WTC11 (cell line): ENCODE data around the gene COL5A2. TPM values are rescaled to one million over a fixed set of nuclear protein-coding genes. Genes with fewer than 3 reads are reported as not detected.

ENCODE experiments used
- ATAC-seq: fragments of 200-7000 bp; cut with Tn5 transposase; 2 replicates; pipeline ENCODE4 v1.10.0; 2021; ENCODE audit warnings: mild to moderate bottlenecking, moderate library complexity
- CTCF ChIA-PET: fragments of 300-600 bp; sonication (Branson Sonifier 250); formaldehyde crosslinking; loops from one replicate; lab custom pipeline; 2021; ENCODE audit warnings: antibody characterized with exemption; lab: Charles Lee
- POLR2A ChIA-PET: fragments of 350-600 bp; sonication (Branson Sonifier 250); formaldehyde crosslinking; loops from one replicate; lab custom pipeline; 2021; ENCODE audit warnings: antibody characterized with exemption; lab: Charles Lee
- DNase-seq: peaks from one replicate; pipeline ENCODE4 v3.0.0; 2021; ENCODE audit warnings: low spot score
- H3K27ac Mint-ChIP-seq: 2 replicates; pipeline ENCODE4 v1.8.0; 2021; ENCODE audit warnings: mixed read lengths
- H3K27me3 Mint-ChIP-seq: 2 replicates; pipeline ENCODE4 v1.8.0; 2021; ENCODE audit warnings: low read depth, mild to moderate bottlenecking, moderate library complexity, mixed read lengths
- H3K36me3 Mint-ChIP-seq: 2 replicates; pipeline ENCODE4 v1.8.0; 2021; ENCODE audit warnings: mixed read lengths
- H3K4me1 Mint-ChIP-seq: 2 replicates; pipeline ENCODE4 v1.8.0; 2022; ENCODE audit warnings: mixed read lengths
- H3K4me3 Mint-ChIP-seq: 2 replicates; pipeline ENCODE4 v1.8.0; 2021; ENCODE audit warnings: mild to moderate bottlenecking, moderate library complexity, mixed read lengths
- H3K9me3 Mint-ChIP-seq: 2 replicates; pipeline ENCODE4 v1.8.0; 2021; ENCODE audit warnings: mixed read lengths
- ATF2 ChIP-seq: sonication (generic); formaldehyde crosslinking; IDR thresholded peaks from 2 replicates; pipeline ENCODE4 v1.8.1; 2022; ENCODE audit warnings: low read depth, missing genetic modification reagents, borderline replicate concordance
- CBFB ChIP-seq: sonication (generic); formaldehyde crosslinking; IDR thresholded peaks from 2 replicates; pipeline ENCODE4 v1.8.1; 2022; ENCODE audit warnings: mild to moderate bottlenecking, low read depth, missing genetic modification reagents
- E2F1 ChIP-seq: sonication (generic); formaldehyde crosslinking; IDR thresholded peaks from 2 replicates; pipeline ENCODE4 v1.8.0; 2022; ENCODE audit warnings: mild to moderate bottlenecking, missing genetic modification reagents
- HMGXB4 ChIP-seq: sonication (generic); formaldehyde crosslinking; IDR thresholded peaks from 2 replicates; pipeline ENCODE4 v1.8.1; 2023; ENCODE audit warnings: mild to moderate bottlenecking, moderate library complexity, missing genetic modification reagents
- KAT7 ChIP-seq: sonication (generic); formaldehyde crosslinking; IDR thresholded peaks from 2 replicates; pipeline ENCODE4 v1.8.1; 2023; ENCODE audit warnings: missing genetic modification reagents, mild to moderate bottlenecking, borderline replicate concordance
- MAX ChIP-seq: sonication (generic); formaldehyde crosslinking; IDR thresholded peaks from 2 replicates; pipeline ENCODE4 v1.8.0; 2022; ENCODE audit warnings: mild to moderate bottlenecking, missing genetic modification reagents
- MLX ChIP-seq: sonication (generic); formaldehyde crosslinking; IDR thresholded peaks from 2 replicates; pipeline ENCODE4 v1.8.1; 2023; ENCODE audit warnings: mild to moderate bottlenecking, missing genetic modification reagents, moderate library complexity
- NR3C1 ChIP-seq: sonication (generic); formaldehyde crosslinking; conservative IDR thresholded peaks from 2 replicates; pipeline ENCODE4 v1.8.1; 2023; ENCODE audit warnings: low read depth, mild to moderate bottlenecking, missing genetic modification reagents
- PREB ChIP-seq: sonication (generic); formaldehyde crosslinking; IDR thresholded peaks from 2 replicates; pipeline ENCODE4 v1.8.1; 2022; ENCODE audit warnings: mild to moderate bottlenecking, missing genetic modification reagents, moderate library complexity, borderline replicate concordance
- SMAD3 ChIP-seq: sonication (generic); formaldehyde crosslinking; IDR thresholded peaks from 2 replicates; pipeline ENCODE4 v1.8.0; 2022; ENCODE audit warnings: missing genetic modification reagents, mild to moderate bottlenecking, borderline replicate concordance
- SOX15 ChIP-seq: fragments of 250-450 bp; sonication (Bioruptor Pico); IDR thresholded peaks from 2 replicates; pipeline ENCODE4 v1.9.0; 2021; ENCODE audit warnings: mild to moderate bottlenecking
- ZNF121 ChIP-seq: sonication (generic); formaldehyde crosslinking; IDR thresholded peaks from 2 replicates; pipeline ENCODE4 v1.8.0; 2023; ENCODE audit warnings: missing genetic modification reagents
- ZNF416 ChIP-seq: fragments of 250-450 bp; sonication (Bioruptor Pico); IDR thresholded peaks from 2 replicates; pipeline ENCODE4 v1.9.0; 2021; ENCODE audit warnings: mild to moderate bottlenecking, inconsistent platforms
- ZNF532 ChIP-seq: fragments of 250-450 bp; sonication (Bioruptor Pico); IDR thresholded peaks from 2 replicates; pipeline ENCODE4 v1.9.0; 2021; ENCODE audit warnings: mild to moderate bottlenecking, borderline replicate concordance
- total RNA-seq: library from RNA; stranded (reverse); gene quantifications from 3 replicates; pipeline ENCODE4 v1.2.3, GENCODE V29; 2021
- TF ChIP-seq, protein P1 (sequence below): fragments of 200-600 bp; IDR thresholded peaks from 2 replicates; pipeline ENCODE4 v1.8.0; 2022; ENCODE audit warnings: antibody characterized with exemption
- TF ChIP-seq, protein P2 (sequence below): fragments of 250-450 bp; sonication (Bioruptor Pico); IDR thresholded peaks from 2 replicates; pipeline ENCODE4 v1.9.0; 2021; ENCODE audit warnings: mild to moderate bottlenecking
- TF ChIP-seq, protein P3 (sequence below): fragments of 250-450 bp; sonication (Bioruptor Pico); conservative IDR thresholded peaks from 2 replicates; pipeline ENCODE4 v1.9.0; 2021; ENCODE audit warnings: mild to moderate bottlenecking

The COL5A2 gene
- total RNA-seq, 1 experiment from 2014 or later: 16.0 TPM

- no peak for TF ChIP-seq ZNF121 (CRISPR knock-in tag)
- no peak for TF ChIP-seq E2F1 (CRISPR knock-in tag)
- TF ChIP-seq PREB (CRISPR knock-in tag): no peak
- TF ChIP-seq, protein P1, sequence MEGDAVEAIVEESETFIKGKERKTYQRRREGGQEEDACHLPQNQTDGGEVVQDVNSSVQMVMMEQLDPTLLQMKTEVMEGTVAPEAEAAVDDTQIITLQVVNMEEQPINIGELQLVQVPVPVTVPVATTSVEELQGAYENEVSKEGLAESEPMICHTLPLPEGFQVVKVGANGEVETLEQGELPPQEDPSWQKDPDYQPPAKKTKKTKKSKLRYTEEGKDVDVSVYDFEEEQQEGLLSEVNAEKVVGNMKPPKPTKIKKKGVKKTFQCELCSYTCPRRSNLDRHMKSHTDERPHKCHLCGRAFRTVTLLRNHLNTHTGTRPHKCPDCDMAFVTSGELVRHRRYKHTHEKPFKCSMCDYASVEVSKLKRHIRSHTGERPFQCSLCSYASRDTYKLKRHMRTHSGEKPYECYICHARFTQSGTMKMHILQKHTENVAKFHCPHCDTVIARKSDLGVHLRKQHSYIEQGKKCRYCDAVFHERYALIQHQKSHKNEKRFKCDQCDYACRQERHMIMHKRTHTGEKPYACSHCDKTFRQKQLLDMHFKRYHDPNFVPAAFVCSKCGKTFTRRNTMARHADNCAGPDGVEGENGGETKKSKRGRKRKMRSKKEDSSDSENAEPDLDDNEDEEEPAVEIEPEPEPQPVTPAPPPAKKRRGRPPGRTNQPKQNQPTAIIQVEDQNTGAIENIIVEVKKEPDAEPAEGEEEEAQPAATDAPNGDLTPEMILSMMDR: no peak
- TF ChIP-seq SOX15 (CRISPR knock-in tag): no peak
- TF ChIP-seq ZNF532 (CRISPR knock-in tag): no peak
Observed at GRCh38 chr2:189157456-189157855, 22.1 kb downstream of the COL5A2 start (continued).

DNA sequence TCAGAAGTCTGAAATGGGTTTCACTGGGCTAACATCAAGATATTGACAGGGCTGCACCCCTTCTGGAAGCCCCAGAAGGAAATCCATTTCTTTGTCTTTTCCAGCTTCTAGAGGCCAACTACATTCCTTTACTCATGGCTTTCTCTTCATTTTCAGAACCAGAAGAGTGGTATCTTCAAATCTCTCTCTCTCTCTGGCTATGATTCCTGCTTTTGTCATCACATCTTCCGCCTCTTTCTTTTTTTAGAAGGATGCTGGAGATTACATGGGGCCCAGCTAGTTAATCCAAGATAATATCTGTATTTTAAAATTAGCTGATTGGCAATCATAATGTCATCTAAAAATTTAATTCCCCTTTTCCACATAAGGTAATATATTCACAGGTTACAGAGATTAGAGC lies 23.8 kb downstream of the COL5A2 start:
- H3K9me3 Mint-ChIP-seq: no peaks in the 10 kb centered on the region
- no peaks in the 10 kb centered on the region for H3K36me3 Mint-ChIP-seq
- H3K4me3 Mint-ChIP-seq: no peak overlapping the region
- POLR2A ChIA-PET: no interaction called here
- DNase-seq (no peak), ATAC-seq (no peak)
- H3K27ac Mint-ChIP-seq: no peak overlapping the region
- CTCF ChIA-PET: interaction anchor here (0.5 to 1.4 kb wide), 2 partner anchors 13 to 20 kb away, joined by 4 read pairs; no protein-coding TSS in a partner anchor
- H3K4me1 Mint-ChIP-seq: peaks cover 4% of the 10 kb centered on the region
- H3K27me3 Mint-ChIP-seq: no peaks in the 10 kb centered on the region
- no peak for TF ChIP-seq SMAD3 (CRISPR knock-in tag)
- TF ChIP-seq ZNF416 (CRISPR knock-in tag): no peak
- TF ChIP-seq, protein P2, sequence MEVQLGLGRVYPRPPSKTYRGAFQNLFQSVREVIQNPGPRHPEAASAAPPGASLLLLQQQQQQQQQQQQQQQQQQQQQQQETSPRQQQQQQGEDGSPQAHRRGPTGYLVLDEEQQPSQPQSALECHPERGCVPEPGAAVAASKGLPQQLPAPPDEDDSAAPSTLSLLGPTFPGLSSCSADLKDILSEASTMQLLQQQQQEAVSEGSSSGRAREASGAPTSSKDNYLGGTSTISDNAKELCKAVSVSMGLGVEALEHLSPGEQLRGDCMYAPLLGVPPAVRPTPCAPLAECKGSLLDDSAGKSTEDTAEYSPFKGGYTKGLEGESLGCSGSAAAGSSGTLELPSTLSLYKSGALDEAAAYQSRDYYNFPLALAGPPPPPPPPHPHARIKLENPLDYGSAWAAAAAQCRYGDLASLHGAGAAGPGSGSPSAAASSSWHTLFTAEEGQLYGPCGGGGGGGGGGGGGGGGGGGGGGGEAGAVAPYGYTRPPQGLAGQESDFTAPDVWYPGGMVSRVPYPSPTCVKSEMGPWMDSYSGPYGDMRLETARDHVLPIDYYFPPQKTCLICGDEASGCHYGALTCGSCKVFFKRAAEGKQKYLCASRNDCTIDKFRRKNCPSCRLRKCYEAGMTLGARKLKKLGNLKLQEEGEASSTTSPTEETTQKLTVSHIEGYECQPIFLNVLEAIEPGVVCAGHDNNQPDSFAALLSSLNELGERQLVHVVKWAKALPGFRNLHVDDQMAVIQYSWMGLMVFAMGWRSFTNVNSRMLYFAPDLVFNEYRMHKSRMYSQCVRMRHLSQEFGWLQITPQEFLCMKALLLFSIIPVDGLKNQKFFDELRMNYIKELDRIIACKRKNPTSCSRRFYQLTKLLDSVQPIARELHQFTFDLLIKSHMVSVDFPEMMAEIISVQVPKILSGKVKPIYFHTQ (CRISPR knock-in tag): no peak
- TF ChIP-seq, protein P3, sequence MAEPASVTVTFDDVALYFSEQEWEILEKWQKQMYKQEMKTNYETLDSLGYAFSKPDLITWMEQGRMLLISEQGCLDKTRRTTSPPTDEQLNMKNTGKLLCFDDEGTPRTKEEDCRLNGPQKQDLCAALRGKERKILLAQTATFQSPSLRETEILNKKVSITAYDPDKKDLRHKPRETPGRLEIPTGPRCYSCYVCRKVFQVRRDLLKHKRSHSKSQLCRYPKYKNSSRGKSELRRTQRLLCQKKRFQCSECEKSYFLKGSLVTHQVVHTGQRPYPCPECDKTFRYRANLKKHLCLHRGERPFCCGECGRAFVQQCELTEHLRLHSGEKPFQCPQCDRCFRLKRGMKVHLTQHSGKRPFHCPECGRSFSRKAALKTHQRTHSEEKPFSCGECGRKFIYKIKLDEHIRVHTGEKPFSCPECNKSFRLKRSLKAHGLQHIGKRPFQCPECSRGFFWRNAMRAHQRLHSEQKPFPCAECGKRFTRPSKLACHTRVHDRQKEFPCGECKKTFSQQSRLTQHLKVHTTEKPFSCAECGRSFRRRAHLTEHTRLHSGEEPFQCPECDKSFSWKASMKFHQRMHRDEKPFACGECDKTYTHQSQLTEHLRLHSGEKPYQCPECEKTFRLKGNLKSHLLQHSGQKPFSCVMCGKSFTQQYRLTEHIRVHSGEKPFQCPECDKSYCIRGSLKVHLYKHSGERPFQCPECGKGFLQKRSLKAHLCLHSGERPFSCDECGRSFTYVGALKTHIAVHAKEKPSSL (CRISPR knock-in tag): no peak
- no peak for TF ChIP-seq MLX (CRISPR knock-in tag)
- no peak for TF ChIP-seq HMGXB4 (CRISPR knock-in tag)
- TF ChIP-seq MAX (CRISPR knock-in tag): no peak
- no peak for TF ChIP-seq NR3C1 (CRISPR knock-in tag)
- no peak for TF ChIP-seq KAT7
- no peak for TF ChIP-seq ATF2 (CRISPR knock-in tag)
- TF ChIP-seq CBFB: no peak
